Prostate gland (tissue), 2 donors: ENCODE results near the gene SHANK1. TPM values are rescaled to one million over a fixed set of nuclear protein-coding genes. Genes with fewer than 3 reads are reported as not detected.

Experiments used
- DNase-seq: peaks from one replicate; pipeline ENCODE4 v3.0.0-alpha.2; 2019; ENCODE audit warnings: low spot score
- H3K27ac ChIP-seq, 2 donors: fragments of 200-600 bp; sonication (generic); 2 replicates each; pipeline ENCODE4 v1.5.1; 2017 to 2019
- H3K27me3 ChIP-seq: fragments of 200-600 bp; sonication (generic); replicated peaks from 2 replicates; pipeline ENCODE4 v1.5.1; 2019; ENCODE audit not compliant: insufficient read depth
- H3K36me3 ChIP-seq, 2 donors: fragments of 200-600 bp; sonication (generic); 1 replicate in 1 of 2; 2 replicates in 1 of 2; pipeline versions ENCODE4 v1.5.1 to v1.8.1; 2017 to 2019
- H3K4me1 ChIP-seq: fragments of 200-600 bp; sonication (generic); replicated peaks from 2 replicates; pipeline ENCODE4 v1.5.1; 2019
- H3K4me3 ChIP-seq, 2 donors: fragments of 200-600 bp; sonication (generic); 2 replicates each; pipeline ENCODE4 v1.5.1; 2017 to 2019
- H3K9me3 ChIP-seq: fragments of 200-600 bp; sonication (generic); 2 replicates; pipeline ENCODE4 v1.5.1; 2017
- POLR2A ChIP-seq: fragments of 450-650 bp; IDR thresholded peaks from one replicate; pipeline ENCODE4 v1.6.1; 2016; ENCODE audit warnings: antibody characterized with exemption, mild to moderate bottlenecking
- POLR2AphosphoS5 ChIP-seq: sonication (generic); formaldehyde crosslinking; IDR thresholded peaks from one replicate; pipeline ENCODE4 v1.6.1; 2017; ENCODE audit warnings: antibody characterized with exemption
- WGBS: methylation state at CpG from one replicate; pipeline ENCODE4 v1.1.5; 2018; 5-methylcytosine and 5-hydroxymethylcytosine counted together
- intact Hi-C: fragments of 100-400 bp; cut with DNase I; formaldehyde crosslinking; loops from one replicate; pipeline ENCODE4 v1.14.2; 2022
- total RNA-seq, 2 donors: library from RNA; depleted of rRNA; stranded (reverse); fragments of >200 nt; gene quantifications; one replicate each; pipeline ENCODE4 v1.1.0, GENCODE V29; 2016
- TF ChIP-seq, protein P1 (sequence below), 4 experiments: fragments of 200-600 bp in 2 of 4; fragments of 450-650 bp in 2 of 4; sonication (generic) in 2 of 4; IDR thresholded peaks; 1 replicate in 3 of 4; 2 replicates in 1 of 4; pipeline ENCODE4 v1.5.1; 2016 to 2019; ENCODE audit warnings: antibody characterized with exemption in 4 of 4, mild to moderate bottlenecking in 2 of 4, moderate library complexity in 2 of 4

Gene SHANK1
- total RNA-seq, 2 donors from 2014 or later, result 0.91 to 2.3 TPM

- no peak for DNase-seq
- intact Hi-C loops, result no loop called here
- TF ChIP-seq, protein P1, sequence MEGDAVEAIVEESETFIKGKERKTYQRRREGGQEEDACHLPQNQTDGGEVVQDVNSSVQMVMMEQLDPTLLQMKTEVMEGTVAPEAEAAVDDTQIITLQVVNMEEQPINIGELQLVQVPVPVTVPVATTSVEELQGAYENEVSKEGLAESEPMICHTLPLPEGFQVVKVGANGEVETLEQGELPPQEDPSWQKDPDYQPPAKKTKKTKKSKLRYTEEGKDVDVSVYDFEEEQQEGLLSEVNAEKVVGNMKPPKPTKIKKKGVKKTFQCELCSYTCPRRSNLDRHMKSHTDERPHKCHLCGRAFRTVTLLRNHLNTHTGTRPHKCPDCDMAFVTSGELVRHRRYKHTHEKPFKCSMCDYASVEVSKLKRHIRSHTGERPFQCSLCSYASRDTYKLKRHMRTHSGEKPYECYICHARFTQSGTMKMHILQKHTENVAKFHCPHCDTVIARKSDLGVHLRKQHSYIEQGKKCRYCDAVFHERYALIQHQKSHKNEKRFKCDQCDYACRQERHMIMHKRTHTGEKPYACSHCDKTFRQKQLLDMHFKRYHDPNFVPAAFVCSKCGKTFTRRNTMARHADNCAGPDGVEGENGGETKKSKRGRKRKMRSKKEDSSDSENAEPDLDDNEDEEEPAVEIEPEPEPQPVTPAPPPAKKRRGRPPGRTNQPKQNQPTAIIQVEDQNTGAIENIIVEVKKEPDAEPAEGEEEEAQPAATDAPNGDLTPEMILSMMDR (IDR thresholded peaks at IDR 0.05), result no peak
- no peak for TF ChIP-seq POLR2A
- TF ChIP-seq POLR2AphosphoS5, result no peak
- Histone ChIP-seq H3K27me3 (peaks cover 7% of the 10 kb centered on the region), H3K9me3 (no peaks in the 10 kb centered on the region), H3K4me1 (no peaks in the 10 kb centered on the region), H3K27ac (no peak overlapping the region), H3K4me3 (no peak overlapping the region), H3K36me3 (no peaks in the 10 kb centered on the region)
- WGBS, result 69% methylated on average over 23 of the region's 23 CpGs
Observed at GRCh38 chr19:50717026-50717723, 2.4 kb downstream of the SHANK1 start.

DNA sequence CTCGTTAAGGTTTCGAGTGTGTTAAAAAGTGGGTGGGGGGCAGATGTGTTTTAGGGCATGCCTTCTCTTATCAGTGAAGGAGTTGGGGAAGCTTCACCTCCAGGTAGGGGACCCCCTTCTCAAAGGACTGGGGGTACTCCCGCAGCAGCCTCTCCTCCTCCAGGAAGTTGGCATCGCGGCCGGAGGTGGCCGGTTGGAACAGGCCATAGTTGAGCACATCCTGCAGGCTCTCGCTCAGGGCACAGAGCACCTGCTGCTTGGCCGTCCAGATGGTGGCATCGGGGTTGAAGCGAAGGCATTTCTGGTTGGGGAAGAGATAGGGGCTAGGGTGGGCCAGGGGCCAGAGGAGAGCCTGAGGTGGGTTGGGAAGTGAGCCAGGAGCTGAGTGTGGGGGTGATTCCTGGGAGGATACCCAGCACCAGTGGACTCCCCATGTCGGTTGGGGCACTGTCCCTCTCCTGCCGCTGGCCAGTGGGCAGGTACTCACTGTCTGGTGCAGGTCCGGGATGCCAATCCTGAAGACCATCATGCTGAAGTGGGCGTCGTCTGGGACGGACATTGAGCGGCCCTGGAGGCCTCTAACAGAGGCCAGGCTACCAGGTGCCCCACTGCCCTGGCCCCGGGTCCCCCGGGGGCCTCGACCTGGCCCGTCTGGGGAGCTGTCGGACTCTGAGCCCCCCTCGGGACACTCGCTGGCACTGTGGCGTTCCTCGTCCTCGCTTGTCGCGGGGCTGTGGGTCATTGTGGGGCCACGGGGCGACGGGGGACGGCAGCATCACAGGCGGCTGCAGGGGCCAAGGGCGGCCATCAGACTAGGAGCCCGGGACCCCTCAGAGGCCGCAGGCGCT lies 3.2 kb downstream of the SHANK1 start:
- DNase-seq, result no peak
- TF ChIP-seq, protein P1 (IDR thresholded peaks at IDR 0.05), result no peak
- TF ChIP-seq POLR2A (no peak), POLR2AphosphoS5 (no peak)
- no peak overlapping the region for H3K27ac ChIP-seq
- intact Hi-C loops, result no loop called here
- WGBS, result 80% methylated on average over 29 of the region's 39 CpGs
- no peak overlapping the region for H3K4me3 ChIP-seq
- no peaks in the 10 kb centered on the region for H3K36me3 ChIP-seq
- H3K9me3 ChIP-seq, result no peaks in the 10 kb centered on the region
- peaks cover 7% of the 10 kb centered on the region for H3K27me3 ChIP-seq
- H3K4me1 ChIP-seq, result no peaks in the 10 kb centered on the region

DNA sequence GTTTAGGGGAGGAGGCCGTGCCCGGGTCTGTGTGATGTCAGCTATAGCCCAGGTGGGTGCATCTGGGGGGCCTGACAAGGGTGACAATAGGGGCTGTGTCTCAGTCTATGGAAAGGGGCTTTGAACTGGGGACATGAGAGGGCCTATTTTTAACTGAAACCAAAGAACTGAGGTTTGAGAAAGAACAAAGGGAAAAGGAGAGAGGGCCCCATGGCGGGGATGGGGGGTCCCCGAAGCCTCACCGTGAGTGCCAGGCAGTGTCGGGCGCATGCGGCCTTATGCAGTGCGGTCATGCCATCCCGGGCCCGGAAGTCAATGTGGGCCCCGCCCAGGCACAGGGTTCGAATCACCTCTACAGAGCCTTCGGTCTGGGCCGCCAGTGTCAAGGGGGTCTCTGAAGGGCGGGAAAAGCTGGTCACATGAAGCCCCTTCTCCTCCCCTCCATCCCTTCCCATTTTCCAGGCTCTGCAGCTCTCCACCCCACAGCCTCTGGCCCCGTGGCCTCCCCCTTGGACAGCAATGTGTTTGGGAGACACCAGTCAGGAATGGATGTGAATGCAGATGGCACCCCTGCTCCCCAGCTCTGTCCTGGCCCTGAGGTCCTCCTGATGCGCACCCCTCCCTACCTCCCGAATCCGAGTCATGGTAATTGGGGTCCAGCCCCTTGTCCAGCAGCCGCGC lies 5.9 kb downstream of the SHANK1 start:
- no peak overlapping the region for H3K4me3 ChIP-seq
- no peaks in the 10 kb centered on the region for H3K36me3 ChIP-seq
- intact Hi-C loops, result no loop called here
- no peak overlapping the region for H3K27ac ChIP-seq
- no peak for DNase-seq
- H3K27me3 ChIP-seq, result peaks cover 3% of the 10 kb centered on the region
- H3K9me3 ChIP-seq, result no peaks in the 10 kb centered on the region
- no peak for TF ChIP-seq POLR2AphosphoS5
- TF ChIP-seq, protein P1 (IDR thresholded peaks at IDR 0.05), result no peak
- WGBS, result 93% methylated on average over 22 of the region's 22 CpGs
- no peaks in the 10 kb centered on the region for H3K4me1 ChIP-seq

DNA sequence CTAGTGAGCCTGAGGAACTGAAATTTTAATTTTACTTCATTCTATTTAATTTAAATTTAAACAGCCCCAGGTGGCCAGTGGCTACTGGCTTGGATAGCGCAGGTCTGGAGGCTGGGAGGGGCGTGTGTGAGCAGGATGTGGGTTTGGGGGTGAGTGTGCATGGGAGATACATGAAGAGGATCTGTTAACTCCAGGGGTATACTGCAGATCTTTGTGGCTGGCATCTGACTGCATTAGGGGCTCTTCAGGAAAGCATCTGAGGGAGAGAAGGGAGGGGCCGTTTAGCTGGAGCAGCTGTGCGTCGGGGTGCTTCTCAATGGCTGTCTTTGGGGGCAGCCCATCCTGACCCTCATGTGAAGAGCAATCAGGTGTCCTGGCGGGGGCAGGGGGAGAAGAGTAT lies 6.8 kb downstream of the SHANK1 start:
- intact Hi-C loops, result no loop called here
- no peak for TF ChIP-seq POLR2AphosphoS5
- no peak for TF ChIP-seq POLR2A
- TF ChIP-seq, protein P1 (IDR thresholded peaks at IDR 0.05), result no peak
- DNase-seq, result no peak
- H3K36me3 ChIP-seq, result no peaks in the 10 kb centered on the region
- H3K4me3 ChIP-seq, result no peak overlapping the region
- WGBS, result 87% methylated on average over 6 of the region's 6 CpGs
- H3K27ac ChIP-seq, result no peak overlapping the region
- H3K9me3 ChIP-seq, result no peaks in the 10 kb centered on the region
- H3K27me3 ChIP-seq, result peaks cover under 1% of the 10 kb centered on the region
- H3K4me1 ChIP-seq, result no peaks in the 10 kb centered on the region
